AML-193 (cell line): ENCODE measurements around the gene ZNF385A.

ENCODE experiments used
- DNase-seq, 2 experiments: peaks; one replicate each; lab custom pipeline; 2025; lab: John Stamatoyannopoulos, UW

Gene ZNF385A

GRCh38 chr12:54384591-54385041 is at the start of gene ZNF385A:
ZNF385A (minus strand) TSS chr12:54384733; CDS start chr12:54384514, 219 bp downstream.
- DNase-seq: peak; percentile 77 to 85

DNA sequence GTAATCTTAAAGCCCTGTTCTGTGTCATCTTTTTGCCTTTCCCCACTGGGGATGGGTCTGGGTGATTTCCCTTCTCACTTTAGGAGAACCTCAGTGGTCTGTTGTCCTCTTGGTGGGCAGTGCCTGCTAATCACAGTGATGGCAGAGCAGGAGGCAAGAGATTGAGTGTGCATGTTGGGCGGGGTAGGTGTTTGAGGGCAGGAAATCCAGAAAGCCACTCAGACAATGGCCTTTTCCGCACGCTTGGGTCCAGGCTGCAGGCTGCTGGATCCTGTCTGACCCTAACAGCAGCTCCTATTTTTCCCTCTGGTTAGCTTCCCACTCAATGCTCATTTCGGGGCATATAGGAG is 48.3 kb upstream of the ZNF385A start:
- DNase-seq: no peak

DNA sequence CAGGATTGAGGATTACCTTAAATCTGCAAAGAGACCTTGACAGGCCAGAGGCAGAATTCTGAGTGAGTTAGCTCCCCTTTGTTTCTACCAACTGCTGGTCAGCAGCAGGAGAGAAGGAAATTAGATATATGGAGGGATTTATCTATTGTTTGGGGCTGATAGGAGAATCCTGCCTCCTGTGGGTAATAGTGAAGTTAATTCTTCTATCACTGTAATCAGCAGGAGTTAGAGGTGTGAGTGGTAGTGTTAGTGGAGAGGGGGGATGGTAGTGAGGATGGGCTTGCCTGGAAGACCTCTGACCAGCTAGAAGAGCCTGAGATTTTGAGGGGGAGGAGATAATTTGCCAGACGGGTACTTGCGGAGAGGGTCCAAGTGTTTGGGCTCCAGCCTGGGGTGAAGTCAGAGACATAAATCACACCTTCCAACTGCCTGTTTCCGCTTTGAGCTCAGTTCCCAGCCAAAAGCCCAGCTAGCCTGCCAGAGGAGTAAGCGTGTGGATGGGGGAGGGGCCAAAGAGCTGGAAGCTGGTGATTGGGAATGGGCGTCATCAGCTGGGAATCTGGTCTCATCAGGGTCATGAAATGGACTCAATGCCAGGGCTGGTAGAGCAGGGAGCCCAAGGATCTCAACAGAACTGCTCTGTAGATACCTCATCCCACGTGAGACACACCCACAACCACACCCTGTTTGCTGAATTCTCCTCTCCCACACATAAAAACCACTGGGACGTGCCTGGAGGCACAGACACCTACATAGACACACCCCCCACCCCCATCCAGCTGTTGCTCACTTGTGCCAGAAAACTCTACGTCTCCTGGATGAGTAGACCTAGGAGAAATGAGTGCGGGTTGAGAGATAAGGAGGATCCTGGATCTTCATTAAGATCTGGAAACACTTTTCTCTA is 47.6 kb upstream of the ZNF385A start:
- DNase-seq: no peak

- DNase-seq: no peak
Measured at GRCh38 chr12:54430471-54431069, 46.0 kb upstream of the ZNF385A start.

DNA sequence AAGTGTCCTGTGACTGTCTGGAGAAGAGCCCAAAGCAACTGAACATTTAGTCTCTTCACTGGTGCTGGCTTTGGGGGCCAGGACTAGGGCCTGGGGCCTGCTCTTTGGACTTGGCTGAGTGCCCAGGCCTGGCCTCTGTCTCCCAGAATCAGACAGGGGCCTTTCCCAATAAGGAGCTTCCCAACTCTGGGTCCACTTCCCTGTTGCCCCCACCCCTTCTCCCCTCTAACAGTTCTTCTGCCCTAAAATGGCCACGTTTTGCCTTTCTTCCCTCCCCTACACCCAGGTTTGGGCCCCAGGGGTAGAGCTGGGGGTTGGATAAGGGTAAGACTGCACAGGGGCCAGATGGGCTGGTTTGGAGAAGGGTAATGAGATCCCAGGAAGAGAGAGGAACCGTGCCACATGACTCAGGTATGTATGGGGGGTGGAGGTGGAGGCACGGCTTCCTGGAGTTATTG is 44.5 kb upstream of the ZNF385A start:
- DNase-seq: peak in 1 of 2 experiments; percentile 47

GRCh38 chr12:54428050-54429013 is 43.8 kb upstream of the ZNF385A start:
- peak; percentile 91 to 93 for DNase-seq

DNA sequence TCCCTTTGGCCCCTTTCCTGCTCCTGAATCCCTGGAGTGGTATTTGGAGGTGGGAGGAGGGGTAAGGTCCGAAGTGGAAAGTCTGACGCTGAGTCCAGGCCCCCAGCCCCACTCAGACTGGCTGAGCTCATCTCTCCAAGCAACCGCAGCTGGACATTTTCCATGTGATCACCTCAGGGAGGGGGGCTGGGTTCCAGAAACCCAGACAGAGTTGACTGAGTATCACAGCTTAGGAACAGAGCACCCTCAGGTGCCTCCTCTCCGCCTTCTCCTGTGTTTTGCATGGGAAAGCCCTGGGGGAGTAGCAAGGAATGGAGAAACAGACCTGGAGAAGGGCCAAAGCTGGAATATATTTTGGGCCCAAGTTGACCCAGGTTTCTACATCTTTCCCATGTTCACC is 42.6 kb upstream of the ZNF385A start:
- no peak for DNase-seq

GRCh38 chr12:54426690-54427089 is 42.2 kb upstream of the ZNF385A start:
- no peak for DNase-seq

- no peak for DNase-seq
Measured at GRCh38 chr12:54425702-54426101, 41.2 kb upstream of the ZNF385A start.

DNA sequence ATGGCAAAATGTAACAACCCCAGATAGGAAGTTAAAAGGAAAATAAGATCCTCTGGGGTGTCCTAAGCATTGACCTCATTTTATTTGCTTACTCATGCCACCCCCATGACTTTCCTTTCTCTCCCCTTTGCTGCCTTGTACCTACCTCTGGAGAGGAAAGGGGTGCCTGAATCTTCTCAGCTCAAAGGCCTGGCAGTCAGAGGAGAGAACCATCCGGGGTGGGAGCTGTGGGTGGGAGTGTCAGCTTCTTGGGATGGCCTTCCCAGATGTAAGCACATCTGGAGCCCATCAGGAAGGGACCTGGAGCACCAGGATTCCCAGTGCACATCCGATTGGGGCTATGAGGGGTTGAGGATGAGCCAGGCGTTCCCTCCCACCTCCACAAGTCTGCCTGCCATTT is 39.7 kb upstream of the ZNF385A start:
- DNase-seq: peak in 1 of 2 experiments; percentile 19

DNA sequence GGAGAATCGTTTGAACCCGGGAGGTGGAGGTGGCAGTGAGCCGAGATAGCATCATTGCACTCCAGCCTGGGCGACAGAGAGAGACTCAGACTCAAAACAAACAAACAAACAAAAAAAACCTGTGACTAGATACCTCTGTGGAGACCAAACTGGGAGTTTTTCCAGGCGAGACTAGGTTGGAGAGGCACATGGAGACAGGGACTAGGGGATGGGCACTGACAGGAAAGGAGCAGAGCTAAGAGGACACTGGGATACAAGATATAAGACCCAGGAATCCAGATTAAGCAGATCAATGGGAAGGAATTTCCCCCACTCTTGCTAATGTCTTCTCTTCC is 39.2 kb upstream of the ZNF385A start:
- no peak for DNase-seq

GRCh38 chr12:54421879-54422250 is 37.3 kb upstream of the ZNF385A start:
- DNase-seq: no peak

- DNase-seq: no peak
Measured at GRCh38 chr12:54421175-54421878, 36.8 kb upstream of the ZNF385A start.

GRCh38 chr12:54420766-54421144 is 36.2 kb upstream of the ZNF385A start:
- DNase-seq: no peak

DNA sequence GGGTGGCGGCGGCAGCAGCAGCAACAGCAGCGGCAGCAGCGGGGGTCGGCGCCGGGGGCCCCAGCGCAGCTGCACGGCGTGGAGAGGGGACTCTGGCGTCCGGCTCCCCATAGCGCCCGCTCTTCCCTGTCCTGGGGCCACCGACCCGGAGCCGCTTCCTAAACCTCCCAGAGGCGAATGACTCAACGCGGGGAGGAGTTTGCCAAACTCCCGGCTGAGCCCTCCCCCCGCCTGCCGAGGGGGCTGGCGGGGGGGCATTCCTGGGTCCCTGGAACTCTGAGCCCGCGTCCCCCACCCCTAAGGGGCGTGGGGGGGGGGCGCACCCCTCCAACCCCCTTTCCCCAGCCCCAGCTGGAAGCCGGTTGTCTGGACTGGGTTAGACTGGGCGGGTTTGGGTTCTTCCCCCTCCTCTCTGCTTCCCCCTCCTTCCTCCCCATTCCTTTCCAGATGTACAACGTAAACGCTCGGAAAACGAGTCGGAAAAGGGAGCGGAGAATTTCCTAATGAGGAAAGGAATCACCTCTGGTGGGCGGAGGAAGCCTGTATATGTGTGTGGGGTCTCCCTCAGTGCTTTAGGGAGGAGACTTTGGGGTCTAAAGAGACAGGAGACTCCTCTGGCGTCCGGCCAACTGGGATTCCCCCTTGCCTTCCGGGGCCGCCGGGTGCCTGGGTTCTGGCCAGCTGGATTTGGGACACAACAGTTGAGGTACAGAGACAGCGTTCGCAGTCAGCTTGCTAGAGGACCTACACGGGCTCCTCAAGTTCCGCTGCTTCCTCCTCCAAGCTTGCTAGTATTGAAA is 34.8 kb upstream of the ZNF385A start, which contains the start of gene ITGA5:
ITGA5 (minus strand) TSS at position 179 of the 800 bp plus-strand sequence; CDS start at position 111, 68 bp downstream.
- DNase-seq: peak in 1 of 2 experiments; percentile 19

DNA sequence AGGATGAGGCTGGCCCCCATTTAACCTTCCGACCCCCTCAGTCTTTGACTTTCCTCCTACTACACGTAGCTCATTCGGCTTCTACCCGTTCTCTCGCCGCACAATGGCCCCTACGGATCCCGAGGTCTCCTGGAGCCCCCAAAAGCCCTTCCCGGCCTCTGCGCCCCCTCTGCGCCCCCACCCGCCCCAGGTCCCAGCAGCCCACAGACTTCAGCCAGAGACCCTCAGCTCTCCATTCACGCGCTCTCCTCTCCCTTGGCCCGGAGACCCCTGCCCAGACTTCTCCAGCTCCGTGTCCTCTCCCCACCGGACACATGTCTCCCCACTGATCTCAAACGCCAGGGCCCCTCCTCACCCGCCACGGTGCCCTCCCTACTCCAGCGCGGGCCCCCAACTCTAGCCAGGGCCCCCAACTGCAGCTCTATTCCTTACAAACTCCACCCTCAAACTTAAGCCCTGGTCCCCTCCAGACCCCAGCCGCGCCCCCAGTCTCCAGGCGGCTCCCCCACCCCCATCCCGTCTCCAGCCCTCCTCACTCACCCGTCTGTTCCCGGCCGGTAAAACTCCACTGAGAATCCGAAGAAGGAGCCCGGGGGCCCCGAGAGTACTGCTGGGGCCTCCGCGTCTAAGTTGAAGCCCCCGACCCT is 34.0 kb upstream of the ZNF385A start:
- no peak for DNase-seq

- no peak for DNase-seq
Measured at GRCh38 chr12:54417712-54418440, 33.3 kb upstream of the ZNF385A start.

GRCh38 chr12:54416687-54417603 is 32.4 kb upstream of the ZNF385A start:
- DNase-seq: peak in 1 of 2 experiments; percentile 39
